OCI-LY3 (cell line): ENCODE results near the gene COL4A2.

ENCODE experiments used
- CTCF ChIP-seq: fragments of 200-600, 300-600 bp; sonication (generic); IDR thresholded peaks from 2 replicates; pipeline ENCODE4 v1.5.1; 2014; ENCODE audit warnings: antibody characterized with exemption, low read length, low read depth
- EZH2phosphoT487 ChIP-seq: fragments of 200-600 bp; shearing (Covaris generic); IDR thresholded peaks from 2 replicates; pipeline ENCODE4 v1.6.1; 2018; ENCODE audit warnings: antibody characterized with exemption, mixed run types, low read depth

- TF ChIP-seq CTCF (no peak), EZH2phosphoT487 (no peak)
Measured at GRCh38 chr13:110462091-110462490, 155.0 kb downstream of the COL4A2 start.
